GM19240 (cell line): Measurements from ENCODE around the gene CHML.

Experiments used
- DNase-seq: peaks from one replicate; pipeline ENCODE4 v3.0.0; 2011; ENCODE audit warnings: low spot score; ENCODE audit not compliant: insufficient read length

The CHML gene

GRCh38 chr1:241590719-241591118, 49.5 kb downstream of the CHML start:
- DNase-seq = no peak
